Loucy (cell line): ENCODE data around the gene TNFSF8.

Experiments used
- H2AFZ ChIP-seq: fragments of 200-600 bp; sonication (generic); 2 replicates; pipeline ENCODE4 v1.6.0; 2016; ENCODE audit warnings: antibody characterized with exemption, mild to moderate bottlenecking, low read length, moderate library complexity
- H3F3A ChIP-seq: fragments of 200-600 bp; 2 replicates; pipeline ENCODE4 v1.6.0; 2016; ENCODE audit warnings: antibody characterized with exemption, low read depth, mild to moderate bottlenecking
- H3K27me3 ChIP-seq: fragments of 200-600 bp; sonication (generic); 2 replicates; pipeline ENCODE4 v1.6.1; 2014; ENCODE audit warnings: low read length, mild to moderate bottlenecking; ENCODE audit not compliant: insufficient read depth, poor library complexity, severe bottlenecking
- H3K36me3 ChIP-seq: fragments of 200-600 bp; sonication (generic); 2 replicates; pipeline ENCODE4 v1.6.1; 2016; ENCODE audit warnings: low read length; ENCODE audit not compliant: insufficient read depth
- H3K4me1 ChIP-seq: fragments of 200-600 bp; sonication (generic); 2 replicates; pipeline ENCODE4 v1.5.1; 2014; ENCODE audit warnings: low read length, mild to moderate bottlenecking; ENCODE audit not compliant: insufficient read depth, poor library complexity, severe bottlenecking
- H3K4me2 ChIP-seq: fragments of 200-600 bp; sonication (generic); 2 replicates; pipeline ENCODE4 v1.6.0; 2014; ENCODE audit warnings: antibody characterized with exemption, low read length, low read depth, mild to moderate bottlenecking; ENCODE audit not compliant: poor library complexity, severe bottlenecking
- H3K4me3 ChIP-seq: fragments of 200-600 bp; sonication (generic); 2 replicates; pipeline ENCODE4 v1.5.1; 2014; ENCODE audit warnings: low read length, mild to moderate bottlenecking, mixed read lengths; ENCODE audit not compliant: poor library complexity, severe bottlenecking
- H3K79me2 ChIP-seq: fragments of 200-600 bp; sonication (generic); 2 replicates; pipeline ENCODE4 v1.6.1; 2014; ENCODE audit warnings: low read length; ENCODE audit not compliant: insufficient read depth
- H3K9ac ChIP-seq: fragments of 200-600 bp; sonication (generic); 2 replicates; pipeline ENCODE4 v1.6.0; 2014; ENCODE audit warnings: mild to moderate bottlenecking, low read depth, low read length, moderate library complexity; ENCODE audit not compliant: poor library complexity, severe bottlenecking
- H3K9me2 ChIP-seq: fragments of 200-600 bp; sonication (generic); replicated peaks from 2 replicates; pipeline ENCODE4 v1.6.1; 2016; ENCODE audit warnings: low read depth, low read length, mixed read lengths
- H3K9me3 ChIP-seq: fragments of 200-600 bp; sonication (generic); 2 replicates; pipeline ENCODE4 v1.6.1; 2014; ENCODE audit warnings: mild to moderate bottlenecking, antibody characterized with exemption, low read length, low read depth; ENCODE audit not compliant: insufficient read depth
- H4K20me1 ChIP-seq: fragments of 200-600 bp; sonication (generic); 2 replicates; pipeline ENCODE4 v1.6.0; 2014; ENCODE audit warnings: antibody characterized with exemption, low read length, mild to moderate bottlenecking; ENCODE audit not compliant: insufficient read depth, poor library complexity, severe bottlenecking
- EZH2phosphoT487 ChIP-seq: fragments of 200-600 bp; IDR thresholded peaks from 2 replicates; pipeline ENCODE4 v1.6.1; 2018; ENCODE audit warnings: antibody characterized with exemption, mild to moderate bottlenecking, moderate library complexity, borderline replicate concordance
- TF ChIP-seq, protein P1 (sequence below): fragments of 200-600 bp; sonication (generic); conservative IDR thresholded peaks from 2 replicates; pipeline ENCODE4 v1.5.1; 2014; ENCODE audit warnings: mild to moderate bottlenecking, antibody characterized with exemption, low read length

The TNFSF8 gene

DNA sequence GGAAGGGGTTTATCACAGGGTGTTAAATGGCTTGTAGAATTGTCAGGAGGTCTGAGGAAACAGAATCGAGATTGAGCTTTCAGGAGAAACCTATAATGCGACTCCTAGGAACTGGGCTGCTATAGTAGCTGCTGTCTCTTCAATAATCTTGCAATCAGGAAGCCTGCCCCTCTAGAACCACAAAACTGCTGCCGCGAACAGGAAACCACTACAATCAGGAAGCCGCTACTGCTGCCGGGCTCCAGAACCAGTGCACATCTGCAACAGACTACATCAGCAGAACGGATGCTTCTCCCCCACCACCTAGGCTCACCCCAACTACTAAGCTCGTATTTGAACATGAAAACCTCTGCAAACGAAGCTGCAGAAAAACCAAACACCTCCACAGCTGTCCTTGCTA is 31.6 kb downstream of the TNFSF8 start:
- TF ChIP-seq, protein P1, sequence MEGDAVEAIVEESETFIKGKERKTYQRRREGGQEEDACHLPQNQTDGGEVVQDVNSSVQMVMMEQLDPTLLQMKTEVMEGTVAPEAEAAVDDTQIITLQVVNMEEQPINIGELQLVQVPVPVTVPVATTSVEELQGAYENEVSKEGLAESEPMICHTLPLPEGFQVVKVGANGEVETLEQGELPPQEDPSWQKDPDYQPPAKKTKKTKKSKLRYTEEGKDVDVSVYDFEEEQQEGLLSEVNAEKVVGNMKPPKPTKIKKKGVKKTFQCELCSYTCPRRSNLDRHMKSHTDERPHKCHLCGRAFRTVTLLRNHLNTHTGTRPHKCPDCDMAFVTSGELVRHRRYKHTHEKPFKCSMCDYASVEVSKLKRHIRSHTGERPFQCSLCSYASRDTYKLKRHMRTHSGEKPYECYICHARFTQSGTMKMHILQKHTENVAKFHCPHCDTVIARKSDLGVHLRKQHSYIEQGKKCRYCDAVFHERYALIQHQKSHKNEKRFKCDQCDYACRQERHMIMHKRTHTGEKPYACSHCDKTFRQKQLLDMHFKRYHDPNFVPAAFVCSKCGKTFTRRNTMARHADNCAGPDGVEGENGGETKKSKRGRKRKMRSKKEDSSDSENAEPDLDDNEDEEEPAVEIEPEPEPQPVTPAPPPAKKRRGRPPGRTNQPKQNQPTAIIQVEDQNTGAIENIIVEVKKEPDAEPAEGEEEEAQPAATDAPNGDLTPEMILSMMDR = no peak
- peak; percentile 79 for TF ChIP-seq EZH2phosphoT487
- H3K4me2 ChIP-seq = peak overlapping the region; percentile 61
- no peaks in the 10 kb centered on the region for H3K27me3 ChIP-seq
- H3K9me3 ChIP-seq = no peaks in the 10 kb centered on the region
- no peaks in the 10 kb centered on the region for H4K20me1 ChIP-seq
- H3F3A ChIP-seq = peaks cover 4% of the 10 kb centered on the region; the same call in 1 of the 2 replicates
- H3K4me1 ChIP-seq = peaks cover 54% of the 10 kb centered on the region
- H3K4me3 ChIP-seq = peak overlapping the region; percentile 63
- no peak overlapping the region for H3K9ac ChIP-seq
- no peaks in the 10 kb centered on the region for H3K36me3 ChIP-seq
- no peak overlapping the region for H2AFZ ChIP-seq
- H3K9me2 ChIP-seq = no peaks in the 10 kb centered on the region
- H3K79me2 ChIP-seq = no peaks in the 10 kb centered on the region

DNA sequence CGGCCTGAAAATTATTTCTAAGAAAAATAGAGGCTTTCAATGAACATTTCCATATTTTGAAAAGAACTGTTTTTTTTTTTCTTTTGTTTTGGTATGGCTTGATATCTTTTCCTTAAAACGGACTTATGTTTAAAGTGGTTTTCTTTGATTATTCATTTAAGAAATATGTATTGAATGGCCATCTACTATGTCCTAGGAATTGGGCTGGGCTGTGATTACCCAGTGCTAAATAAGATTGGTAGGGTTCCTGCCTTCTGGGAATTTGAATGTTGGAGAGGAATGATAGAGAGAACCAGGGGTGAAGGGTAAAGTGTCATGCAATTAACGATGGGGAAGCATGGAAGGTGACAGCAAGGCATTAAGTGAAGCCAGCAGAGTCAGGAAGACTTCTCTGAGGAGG is 33.2 kb downstream of the TNFSF8 start:
- peaks cover 4% of the 10 kb centered on the region; the same call in 1 of the 2 replicates for H3F3A ChIP-seq
- no peak overlapping the region for H3K4me2 ChIP-seq
- no peak overlapping the region for H3K9ac ChIP-seq
- H3K4me1 ChIP-seq = peaks cover 47% of the 10 kb centered on the region
- H3K9me2 ChIP-seq = no peaks in the 10 kb centered on the region
- TF ChIP-seq EZH2phosphoT487 = no peak
- TF ChIP-seq, protein P1 = no peak
- no peak overlapping the region for H3K4me3 ChIP-seq
- no peaks in the 10 kb centered on the region for H3K36me3 ChIP-seq
- no peaks in the 10 kb centered on the region for H4K20me1 ChIP-seq
- no peaks in the 10 kb centered on the region for H3K27me3 ChIP-seq
- H2AFZ ChIP-seq = no peak overlapping the region
- no peaks in the 10 kb centered on the region for H3K9me3 ChIP-seq
- no peaks in the 10 kb centered on the region for H3K79me2 ChIP-seq

DNA sequence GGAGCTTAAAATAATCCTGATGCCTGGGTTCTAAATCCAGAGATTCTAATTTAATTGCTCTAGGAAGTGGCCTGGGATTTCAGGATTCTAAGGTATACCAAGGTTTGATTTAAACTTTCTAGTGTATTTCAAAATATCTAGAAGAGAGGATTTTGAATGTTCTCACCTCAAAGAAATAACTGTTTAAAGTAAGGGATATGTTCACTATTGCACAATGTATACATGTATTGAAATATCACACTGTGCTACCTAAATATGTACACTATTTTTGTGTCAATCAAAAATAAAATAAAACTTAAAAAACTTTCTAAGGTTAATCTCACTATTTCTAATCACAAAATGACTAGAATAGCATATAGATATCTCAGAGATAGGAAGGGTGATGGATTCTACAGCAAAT is 34.0 kb downstream of the TNFSF8 start:
- H3K9me2 ChIP-seq = no peaks in the 10 kb centered on the region
- no peaks in the 10 kb centered on the region for H3K9me3 ChIP-seq
- H3K4me2 ChIP-seq = no peak overlapping the region
- TF ChIP-seq, protein P1 = no peak
- TF ChIP-seq EZH2phosphoT487 = no peak
- no peaks in the 10 kb centered on the region for H3K27me3 ChIP-seq
- no peak overlapping the region for H2AFZ ChIP-seq
- H3K36me3 ChIP-seq = no peaks in the 10 kb centered on the region
- H3K4me1 ChIP-seq = peaks cover 44% of the 10 kb centered on the region
- H3K4me3 ChIP-seq = no peak overlapping the region
- peaks cover 4% of the 10 kb centered on the region; the same call in 1 of the 2 replicates for H3F3A ChIP-seq
- no peaks in the 10 kb centered on the region for H4K20me1 ChIP-seq
- no peaks in the 10 kb centered on the region for H3K79me2 ChIP-seq
- no peak overlapping the region for H3K9ac ChIP-seq
